GM18907 (cell line): Measurements from ENCODE around the gene ATXN2.
A peak's percentile ranks its signal among the peaks of the same experiment; 100 is the strongest.

Source experiments
- ATAC-seq: cut with Tn5 transposase; IDR thresholded peaks from one replicate; pipeline ENCODE4 v1.9.1; 2021; ENCODE audit warnings: mild to moderate bottlenecking, moderate library complexity; ENCODE audit not compliant: unreplicated experiment

The ATXN2 gene

DNA sequence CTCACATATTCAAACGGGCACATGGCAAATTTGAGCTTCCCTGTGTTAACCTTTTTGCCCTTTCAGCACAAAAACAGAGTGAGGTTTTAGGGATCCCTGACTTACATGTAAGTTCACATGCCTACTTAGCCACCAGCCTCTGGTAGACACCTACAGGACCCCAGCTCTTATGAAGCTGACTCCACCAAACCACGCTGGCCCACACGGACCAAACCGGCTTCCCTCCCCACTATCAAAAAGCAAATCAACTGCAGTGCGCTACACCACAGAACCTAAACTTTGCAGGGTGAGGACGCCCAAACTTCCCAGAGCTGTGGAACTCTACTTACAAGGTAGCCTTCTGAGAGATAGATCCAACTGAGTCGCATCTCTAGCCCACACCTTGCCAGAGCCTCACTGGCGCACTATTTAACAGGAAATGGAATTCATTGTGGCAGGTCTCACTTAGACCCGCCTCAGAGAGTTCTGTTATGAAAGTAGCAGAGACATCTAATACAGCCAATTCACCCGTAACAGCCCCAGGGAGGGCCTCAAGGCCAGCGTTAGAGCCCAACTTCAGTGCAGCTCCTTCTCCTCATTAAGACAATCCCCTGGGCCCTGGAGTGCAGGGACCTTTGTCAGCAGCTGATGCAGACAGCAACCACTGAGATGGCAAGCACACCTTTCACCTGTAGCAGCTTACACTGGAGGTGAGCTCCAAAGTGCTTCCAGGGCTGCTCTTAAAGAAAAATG lies 144.2 kb downstream of the ATXN2 start:
- ATAC-seq: no peak

DNA sequence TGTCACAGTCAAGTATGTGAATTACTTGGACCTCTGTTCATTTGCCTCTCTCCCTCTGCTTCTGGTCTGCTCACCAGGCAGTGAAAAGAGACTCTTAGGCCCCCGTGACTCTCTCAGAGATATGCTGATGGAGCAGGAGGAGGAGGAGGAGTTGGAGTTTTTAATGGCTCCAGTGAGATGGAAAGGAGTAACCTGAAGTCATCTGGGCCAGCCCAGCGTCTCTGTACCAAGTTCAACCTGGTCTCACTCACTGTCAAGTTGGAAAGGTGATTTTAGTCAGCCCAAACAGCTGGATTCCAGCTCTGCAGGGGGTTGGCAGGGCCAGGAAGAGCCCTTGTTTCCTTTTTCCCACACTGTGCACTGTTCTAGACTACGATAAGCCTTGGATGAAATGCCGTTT lies 144.8 kb downstream of the ATXN2 start:
- ATAC-seq: no peak

DNA sequence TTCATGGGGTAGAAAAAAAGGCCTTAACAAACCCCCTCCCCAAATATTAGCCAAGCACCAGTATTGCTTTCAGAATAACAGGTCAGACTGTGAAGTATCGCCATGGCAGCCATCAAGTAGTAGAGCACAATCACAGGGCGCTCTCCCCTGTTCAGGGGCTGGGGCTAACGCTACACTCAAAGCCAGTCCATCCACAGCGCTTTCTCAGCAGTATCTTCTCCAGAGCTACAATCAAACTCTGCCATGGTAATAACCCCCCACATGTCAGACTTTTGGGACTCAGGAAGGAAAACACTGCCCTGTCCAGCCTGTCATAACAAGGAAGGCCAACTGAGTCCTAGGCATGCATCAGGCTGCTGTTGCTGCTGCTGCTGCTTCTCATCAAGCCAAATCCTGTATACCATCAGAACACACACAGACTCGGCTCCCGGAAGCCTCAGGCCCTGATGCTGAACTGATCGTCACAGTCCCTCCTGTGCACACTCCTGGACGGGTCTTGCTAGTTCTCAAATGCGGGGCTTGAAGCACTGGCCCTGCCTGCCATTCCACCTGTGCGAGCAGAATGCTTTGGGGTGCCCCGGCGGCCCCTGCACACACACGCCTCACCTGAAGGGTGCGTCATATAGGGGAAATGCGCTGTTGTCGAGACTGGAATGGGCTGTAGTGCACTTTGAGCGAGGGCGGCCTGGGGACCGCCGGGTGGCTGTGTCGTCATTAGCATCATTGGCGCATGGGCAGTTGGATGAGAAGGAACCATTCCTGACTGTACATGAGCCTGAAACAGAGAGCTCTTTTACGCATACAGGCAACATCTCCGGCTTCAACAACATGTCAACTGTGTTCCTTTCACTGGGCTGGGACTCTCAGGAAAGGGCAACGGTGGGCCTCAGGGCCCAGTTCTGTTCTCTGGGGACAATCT lies 145.8 kb downstream of the ATXN2 start:
- ATAC-seq: no peak

DNA sequence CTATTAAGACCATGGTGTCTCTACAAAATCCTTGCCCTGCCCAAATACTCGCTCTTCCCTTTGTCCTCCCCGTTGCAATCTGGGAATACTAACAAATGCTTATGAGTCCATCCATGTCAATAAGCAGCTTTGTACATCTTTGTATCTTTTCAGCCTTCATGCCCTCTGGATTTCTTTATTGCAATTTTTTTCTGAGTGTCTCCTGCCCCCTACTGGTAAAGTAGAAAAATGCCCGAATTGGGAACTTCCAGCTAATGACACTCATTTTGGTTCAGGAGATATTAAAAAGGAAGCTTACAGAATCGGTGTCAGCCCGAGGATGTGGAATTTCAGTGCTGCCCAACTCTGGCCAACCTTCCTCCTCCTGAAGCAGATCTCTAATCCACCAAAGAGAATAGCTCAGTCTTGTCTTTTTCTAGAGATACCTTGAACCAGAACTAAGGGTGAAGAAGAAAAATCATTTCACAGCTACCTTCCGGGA lies 147.4 kb downstream of the ATXN2 start:
- ATAC-seq: no peak

DNA sequence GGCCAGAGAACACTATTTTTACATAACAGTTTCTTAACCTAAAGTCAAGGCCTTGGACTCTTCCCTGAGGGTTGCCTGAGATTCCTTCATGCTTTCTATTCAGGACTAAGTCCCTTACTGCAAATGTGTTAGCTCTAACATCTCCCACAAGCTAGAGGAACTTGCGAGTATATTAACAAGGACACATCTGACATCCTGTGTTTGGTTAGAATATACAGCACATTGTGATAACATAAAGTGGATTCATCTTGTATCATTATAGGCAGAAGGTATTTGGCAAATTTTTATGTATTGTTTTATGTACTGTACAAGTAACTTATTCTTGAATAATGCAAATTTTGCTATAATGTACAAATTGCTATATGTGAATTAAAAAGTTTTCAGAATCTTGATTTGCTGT lies 147.9 kb downstream of the ATXN2 start:
- ATAC-seq: no peak

DNA sequence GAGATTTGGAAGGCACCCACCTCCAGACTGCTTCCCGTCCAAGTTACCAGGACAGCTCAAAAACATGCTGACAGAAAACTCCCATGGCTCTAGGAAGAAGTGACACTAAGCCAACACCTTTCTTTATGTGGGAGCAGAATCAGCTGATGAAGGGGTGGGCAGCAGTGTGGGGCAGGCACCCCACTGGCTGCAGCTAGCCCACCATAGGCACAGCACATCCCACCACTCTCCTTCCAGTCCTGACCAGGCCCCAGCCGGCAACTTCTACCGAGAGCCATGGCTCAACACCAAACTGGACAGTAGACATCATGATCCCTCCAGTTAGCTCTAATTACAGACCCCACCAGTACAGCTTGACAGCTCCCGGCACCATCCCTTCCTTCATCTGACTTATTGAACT lies 148.4 kb downstream of the ATXN2 start:
- no peak for ATAC-seq

DNA sequence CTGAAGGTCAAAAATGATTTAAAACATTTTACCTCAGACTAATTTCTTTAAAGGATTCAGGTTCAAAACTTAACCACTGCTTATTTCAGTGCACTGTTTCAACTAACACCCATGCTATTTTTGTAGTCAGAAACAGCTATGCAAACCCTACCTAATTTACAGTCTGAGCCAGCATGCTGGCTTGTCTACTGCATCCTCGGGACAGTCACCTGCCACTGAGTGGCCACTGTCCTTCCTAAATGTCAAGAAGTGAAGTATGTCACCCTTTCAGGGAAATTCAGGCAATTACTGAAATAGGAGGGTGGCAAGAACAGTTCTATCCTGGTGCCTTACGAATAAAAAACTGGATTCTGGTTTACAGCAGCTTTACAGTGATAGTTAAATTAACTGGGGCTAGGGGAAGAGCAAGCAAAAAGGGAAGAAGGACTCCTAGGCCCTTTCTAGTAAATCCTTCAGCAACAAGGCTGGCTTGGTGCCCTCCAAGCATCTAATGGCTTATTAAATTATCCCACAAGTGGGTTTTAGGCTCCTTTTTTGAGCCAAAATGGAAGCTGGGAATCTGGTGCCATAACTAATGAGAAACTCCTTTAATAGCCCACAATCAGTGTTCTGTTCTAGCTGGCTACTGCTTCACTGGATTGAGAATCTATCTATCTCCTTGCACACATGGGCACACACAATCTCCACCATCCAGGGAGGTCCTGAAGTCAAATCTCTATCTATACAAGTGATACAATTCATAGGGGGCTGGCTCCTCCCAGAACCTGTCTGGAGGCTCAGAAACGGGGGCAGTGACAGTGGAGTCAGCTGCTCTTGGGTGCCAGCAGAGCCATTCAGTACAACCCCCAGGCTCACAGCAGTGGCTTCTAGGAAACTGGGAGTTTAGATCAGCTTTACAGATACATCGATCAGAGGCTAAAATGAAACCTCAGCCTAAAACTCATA lies 150.0 kb downstream of the ATXN2 start:
- ATAC-seq: no peak

DNA sequence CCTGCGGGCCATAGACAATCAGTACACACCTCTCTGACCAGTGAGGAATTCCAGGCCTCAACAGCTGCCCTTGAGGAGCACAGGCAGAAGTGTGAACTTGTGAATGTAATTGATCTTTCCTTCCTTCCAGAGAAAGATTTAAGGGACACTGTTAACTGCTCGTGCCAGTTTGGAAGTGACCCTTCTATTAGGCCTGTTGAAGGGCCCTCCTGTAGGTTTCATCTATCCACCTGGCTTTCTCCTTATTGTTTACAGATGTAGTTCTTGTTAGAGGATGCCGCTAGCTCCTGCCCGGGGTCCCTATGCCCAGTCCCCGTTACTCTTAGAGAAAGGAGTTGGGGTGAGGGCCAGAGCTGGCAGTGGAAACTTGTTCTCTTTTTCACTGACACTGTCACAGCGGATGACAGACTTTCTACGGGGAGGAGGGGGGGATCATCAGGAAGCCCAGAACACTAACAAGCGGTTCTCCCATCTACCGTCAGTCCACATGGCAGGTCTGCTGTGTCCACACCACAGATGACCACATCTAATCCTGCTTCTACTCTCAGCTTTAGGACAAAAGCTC lies 150.8 kb downstream of the ATXN2 start:
- ATAC-seq: no peak

DNA sequence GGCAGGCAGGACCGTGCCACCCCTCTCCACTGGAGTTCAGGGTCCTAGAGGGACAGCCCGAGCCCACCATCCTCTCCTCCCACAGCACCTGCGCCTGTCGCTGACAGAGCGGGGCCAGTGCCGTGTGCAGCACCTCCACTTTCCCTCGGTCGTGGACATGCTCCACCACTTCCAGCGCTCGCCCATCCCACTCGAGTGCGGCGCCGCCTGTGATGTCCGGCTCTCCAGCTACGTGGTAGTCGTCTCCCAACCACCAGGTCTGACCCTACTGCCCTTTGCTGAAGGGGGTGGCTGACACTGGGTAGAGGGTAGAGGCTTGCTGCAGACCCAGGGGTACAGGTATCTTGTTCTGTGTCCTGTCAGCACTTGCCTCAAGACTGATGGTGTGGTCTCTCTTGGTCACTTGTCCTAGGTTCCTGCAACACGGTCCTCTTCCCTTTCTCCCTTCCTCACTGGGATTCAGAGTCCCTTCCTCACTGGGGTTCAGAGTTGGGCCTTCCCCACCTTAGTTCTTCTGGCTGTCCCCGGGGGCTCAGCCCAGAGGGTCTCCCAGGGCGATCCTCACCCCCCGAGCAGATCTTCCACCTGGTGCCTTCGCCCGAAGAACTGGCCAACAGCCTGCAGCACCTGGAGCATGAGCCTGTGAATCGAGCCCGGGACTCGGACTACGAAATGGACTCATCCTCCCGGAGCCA lies 151.4 kb downstream of the ATXN2 start:
- ATAC-seq: no peak

DNA sequence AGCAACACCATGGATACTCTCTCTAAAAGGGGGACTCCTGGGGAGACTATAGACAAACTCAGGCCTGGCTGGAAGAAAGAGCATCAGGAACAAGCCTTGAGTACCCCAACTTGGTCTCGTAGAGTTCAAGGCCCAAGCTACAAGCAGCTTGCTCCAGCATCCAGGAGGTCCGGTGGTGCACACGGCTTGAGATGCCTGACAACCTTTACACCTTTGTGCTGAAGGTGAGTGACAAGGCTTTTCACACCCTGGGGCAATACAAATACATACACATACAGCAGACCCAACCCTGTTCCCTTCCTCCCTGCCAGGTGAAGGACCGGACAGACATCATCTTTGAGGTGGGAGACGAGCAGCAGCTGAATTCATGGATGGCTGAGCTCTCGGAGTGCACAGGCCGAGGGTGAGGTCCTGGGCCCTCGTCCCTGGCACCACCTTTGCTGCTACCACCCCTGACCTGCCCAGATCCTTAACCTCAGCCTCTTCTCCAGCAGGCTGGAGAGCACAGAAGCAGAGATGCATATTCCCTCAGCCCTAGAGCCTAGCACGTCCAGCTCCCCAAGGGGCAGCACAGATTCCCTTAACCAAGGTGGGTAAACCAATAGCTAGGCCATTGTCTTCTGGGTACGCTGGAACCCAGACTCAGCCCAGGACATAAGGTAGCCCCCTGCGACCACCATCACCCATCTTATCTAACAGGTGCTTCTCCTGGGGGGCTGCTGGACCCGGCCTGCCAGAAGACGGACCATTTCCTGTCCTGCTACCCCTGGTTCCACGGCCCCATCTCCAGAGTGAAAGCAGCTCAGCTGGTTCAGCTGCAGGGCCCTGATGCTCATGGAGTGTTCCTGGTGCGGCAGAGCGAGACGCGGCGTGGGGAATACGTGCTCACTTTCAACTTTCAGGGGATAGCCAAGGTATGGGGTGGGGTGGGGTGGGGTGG lies 152.2 kb downstream of the ATXN2 start:
- ATAC-seq: no peak

DNA sequence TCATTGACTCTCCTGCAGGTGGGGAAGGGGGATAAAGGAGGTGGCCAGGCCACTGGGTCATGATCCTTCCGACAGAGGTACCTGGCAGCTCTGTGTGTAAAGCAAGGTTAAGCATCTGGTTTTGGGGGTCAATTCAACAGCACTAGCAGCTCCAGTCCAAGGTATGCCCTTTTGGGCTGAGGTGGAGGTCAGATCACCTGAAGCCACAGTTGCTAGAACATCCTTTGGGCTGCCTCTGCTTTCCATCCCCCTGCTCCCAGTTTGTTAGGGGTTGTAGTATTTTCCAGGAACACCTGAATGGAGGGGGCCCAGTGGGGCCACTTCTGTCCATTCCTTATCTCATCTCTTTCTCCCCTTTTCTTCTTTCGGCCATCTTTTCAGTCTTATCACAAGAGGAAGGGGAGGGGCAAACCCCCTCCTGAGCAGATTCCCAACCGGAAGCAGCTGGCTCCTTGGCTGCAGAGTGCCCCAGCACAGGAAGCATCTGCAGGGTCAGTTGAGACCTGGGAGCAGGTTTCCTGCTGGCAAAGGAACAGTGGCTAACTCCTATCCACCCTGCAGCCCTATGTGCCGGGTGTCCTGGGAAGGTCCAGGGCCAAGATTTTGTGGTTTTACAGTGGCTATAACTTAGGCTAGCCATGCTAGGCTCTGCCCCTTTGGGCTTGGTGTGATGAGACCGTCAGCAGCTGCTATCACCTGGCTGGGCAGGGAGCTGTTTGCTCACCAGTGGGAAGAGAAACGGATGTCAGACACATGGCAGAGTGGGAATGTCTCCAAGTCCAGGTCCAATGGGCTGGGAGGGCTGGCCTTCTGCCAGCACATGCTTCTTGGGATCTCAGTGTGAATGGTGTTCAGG lies 153.2 kb downstream of the ATXN2 start:
- ATAC-seq: no peak

DNA sequence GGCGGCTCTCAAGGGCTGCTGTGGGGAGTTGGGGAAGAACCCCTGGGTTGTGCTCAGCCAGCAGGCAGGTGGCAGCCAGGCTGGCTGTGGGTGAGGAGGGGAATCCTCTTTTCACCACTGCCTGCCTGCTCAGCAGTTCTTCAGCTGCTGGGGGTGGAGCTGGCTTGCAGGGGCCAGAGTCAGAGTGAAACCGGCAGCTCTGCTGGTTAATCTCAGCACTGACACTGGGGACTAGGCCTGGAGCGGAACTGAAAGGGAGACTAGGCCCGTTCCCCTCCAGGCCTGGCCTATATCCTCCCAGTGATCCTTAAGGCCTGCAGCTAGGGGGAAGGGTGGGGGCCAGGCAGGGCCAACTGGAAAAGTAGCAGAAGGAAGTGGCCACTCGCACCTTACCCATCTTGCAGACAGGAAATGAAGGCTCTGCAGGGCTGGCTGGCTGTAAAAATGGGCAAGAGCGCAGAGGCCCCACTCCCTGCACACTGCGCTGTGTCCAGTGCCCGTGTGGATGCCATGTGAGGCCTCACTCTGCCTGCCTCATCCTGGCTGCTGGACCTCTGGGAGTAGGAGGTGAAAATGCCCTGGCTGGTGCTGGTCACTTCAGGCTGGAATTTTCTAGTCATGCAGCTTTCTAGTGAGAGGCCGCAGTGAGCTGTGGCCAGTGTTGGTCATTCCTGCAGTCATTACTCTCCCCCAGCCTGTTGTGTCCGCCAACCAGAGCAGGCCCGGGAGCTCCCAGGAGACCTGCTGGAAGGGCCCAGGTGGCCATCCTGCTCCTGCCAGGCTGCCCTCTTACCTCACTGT lies 154.0 kb downstream of the ATXN2 start:
- ATAC-seq: peak; percentile 88

DNA sequence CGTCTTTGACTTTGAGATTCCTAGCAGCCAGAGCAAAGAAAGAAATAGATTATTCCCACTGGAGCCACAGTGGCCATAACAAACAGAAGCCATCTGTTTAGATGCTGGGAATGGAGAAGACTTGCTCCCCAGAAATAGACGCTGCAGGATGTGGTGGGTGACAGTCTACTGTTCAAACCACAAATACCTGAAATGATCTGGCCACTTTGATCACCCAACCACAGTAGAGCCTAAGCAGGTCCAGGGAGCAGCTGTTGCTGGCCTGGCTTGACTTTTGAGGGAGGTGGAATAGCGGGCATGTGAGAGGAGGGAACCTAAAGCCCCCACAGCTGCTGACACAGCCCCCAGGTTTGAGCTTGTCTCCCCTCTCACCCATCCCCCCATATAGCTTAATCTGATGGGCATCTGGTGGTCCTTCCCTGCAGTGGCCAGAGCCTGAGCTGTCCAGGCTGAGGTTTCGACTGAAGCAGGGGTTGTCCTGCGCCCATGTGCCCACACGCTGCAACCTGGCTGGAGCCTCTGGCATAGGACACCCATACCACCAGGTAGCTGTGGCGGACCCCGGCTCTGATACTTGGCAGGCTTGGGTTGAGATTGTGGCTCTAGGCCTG lies 154.7 kb downstream of the ATXN2 start:
- ATAC-seq: peak; percentile 45

DNA sequence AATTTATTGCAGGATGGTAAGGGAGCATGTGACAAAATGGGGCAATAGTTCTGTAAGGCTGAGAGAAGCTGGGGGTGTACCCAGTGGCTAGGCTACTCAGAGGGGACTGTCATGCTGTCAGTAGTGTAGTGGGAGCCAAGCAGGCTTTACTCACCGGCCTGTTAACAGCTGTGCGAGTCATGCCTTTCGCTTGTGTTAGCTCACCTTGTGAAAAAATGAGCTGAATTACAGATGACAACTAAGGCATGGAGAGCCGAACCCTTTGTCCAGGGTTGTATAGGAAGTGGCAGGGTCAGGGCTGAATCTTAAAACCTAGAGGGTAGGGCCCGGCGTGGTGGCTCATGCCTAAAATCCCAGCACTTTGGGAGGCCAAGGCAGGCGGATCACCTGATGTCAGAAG lies 155.5 kb downstream of the ATXN2 start:
- ATAC-seq: no peak

DNA sequence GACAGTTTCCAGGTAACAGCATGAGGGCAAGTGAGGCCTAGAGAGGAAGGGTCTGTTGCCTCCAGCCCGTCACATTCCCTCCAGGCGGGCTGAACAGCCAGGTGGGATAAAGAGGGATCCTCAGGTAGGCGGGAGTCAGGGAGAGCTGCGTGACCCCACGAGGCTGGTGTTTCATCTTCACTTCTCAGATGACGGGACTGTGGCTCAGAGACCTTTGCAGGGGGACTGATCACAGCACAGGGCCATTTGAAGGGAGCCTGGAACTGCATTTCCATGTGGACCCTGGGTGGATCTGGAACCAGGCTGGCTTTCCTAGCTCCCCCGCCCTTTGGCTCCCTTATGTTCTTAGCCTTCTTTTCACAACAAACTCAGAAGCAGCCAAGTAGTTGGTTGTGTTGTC lies 156.0 kb downstream of the ATXN2 start:
- no peak for ATAC-seq

DNA sequence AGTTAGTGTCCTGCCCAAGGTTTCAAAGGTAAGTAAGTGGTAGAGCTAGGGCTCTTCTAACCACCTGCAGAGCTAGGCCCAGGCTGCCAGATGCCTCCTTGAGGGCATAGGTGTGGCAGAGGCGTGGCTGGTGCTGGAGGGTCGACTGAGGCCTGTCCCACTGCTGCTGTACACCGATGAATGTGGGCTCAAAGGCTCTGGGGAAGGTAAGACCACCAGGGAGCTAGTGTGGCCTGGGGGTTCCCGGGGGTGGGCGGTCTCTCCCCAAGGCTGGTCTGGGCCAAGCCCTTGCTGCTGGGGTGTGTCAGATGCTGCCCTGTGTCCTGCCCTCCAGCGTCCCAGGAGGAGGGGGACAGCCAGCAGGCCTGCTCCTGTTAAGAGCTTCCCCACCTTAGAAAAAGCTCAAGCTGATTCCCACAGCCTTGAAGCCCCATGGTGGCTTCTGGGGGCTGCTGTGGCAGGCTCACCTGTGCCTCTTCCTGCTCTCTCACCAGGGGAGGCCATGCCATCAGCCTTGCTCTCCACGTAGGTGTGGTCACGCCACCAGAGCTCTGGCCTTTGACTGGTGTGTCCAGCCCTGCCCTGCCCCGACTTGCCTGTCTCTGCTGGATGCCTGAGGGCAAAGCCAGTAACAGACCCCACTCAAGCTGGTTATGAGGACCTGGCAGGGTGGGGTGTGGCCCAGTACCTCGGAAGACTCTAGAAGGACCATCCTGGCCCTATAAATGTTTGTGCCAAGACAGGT lies 156.6 kb downstream of the ATXN2 start:
- ATAC-seq: no peak
